ENCODE results near the gene PNMA8C. TPM values are rescaled to one million over a fixed set of nuclear protein-coding genes. Genes with fewer than 3 reads are reported as not detected.
"Not testable (repeated sequence)": the region's sequence is repeated elsewhere in the genome, so short reads cannot be mapped to it uniquely, and the experiment has no call there.

PNMA8C gene
- polyA plus RNA-seq, 1 donor = 1.2 TPM

DNA sequence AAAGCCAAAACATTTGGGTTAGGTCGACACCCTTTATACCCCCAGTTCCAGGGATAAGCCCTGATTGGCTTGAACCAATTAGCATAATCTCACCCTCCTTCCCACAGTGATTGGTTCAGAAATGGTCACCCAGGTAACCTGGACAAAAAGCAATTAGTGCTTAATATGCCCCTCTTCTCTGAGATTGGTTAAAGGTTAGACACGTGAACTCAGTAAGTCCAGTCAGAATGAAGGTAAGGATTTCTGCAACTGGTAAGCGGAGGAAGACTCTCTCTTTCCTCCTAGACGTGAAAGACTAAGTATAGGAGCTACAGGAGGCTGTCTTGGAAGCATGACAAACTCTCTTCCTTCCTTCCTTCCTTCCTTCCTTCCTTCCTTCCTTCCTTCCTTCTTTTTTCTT, 1.3 kb upstream of the PNMA8C start:
- H3K27me3 ChIP-seq (ENCODE audit: control insufficient read depth, insufficient read depth, low read length) = peaks cover 22% of the 10 kb centered on the region
- H3K9me3 ChIP-seq (ENCODE audit: control insufficient read depth, low read depth, low read length) = no peaks in the 10 kb centered on the region
- no peaks in the 10 kb centered on the region for H3K36me3 ChIP-seq (ENCODE audit: control insufficient read depth, insufficient read depth, low read length)
- WGBS (ENCODE audit: insufficient coverage, low lambda C conversion rate) = 80% methylated on average over 2 of the region's 4 CpGs
- no peak overlapping the region for H3K27ac ChIP-seq (ENCODE audit: low read length)
- DNase-seq = no peak
- H3K4me1 ChIP-seq (ENCODE audit: control insufficient read depth, insufficient read depth, low read length) = peaks cover 6% of the 10 kb centered on the region
- no peak overlapping the region for H3K4me3 ChIP-seq (ENCODE audit: low read length)

DNA sequence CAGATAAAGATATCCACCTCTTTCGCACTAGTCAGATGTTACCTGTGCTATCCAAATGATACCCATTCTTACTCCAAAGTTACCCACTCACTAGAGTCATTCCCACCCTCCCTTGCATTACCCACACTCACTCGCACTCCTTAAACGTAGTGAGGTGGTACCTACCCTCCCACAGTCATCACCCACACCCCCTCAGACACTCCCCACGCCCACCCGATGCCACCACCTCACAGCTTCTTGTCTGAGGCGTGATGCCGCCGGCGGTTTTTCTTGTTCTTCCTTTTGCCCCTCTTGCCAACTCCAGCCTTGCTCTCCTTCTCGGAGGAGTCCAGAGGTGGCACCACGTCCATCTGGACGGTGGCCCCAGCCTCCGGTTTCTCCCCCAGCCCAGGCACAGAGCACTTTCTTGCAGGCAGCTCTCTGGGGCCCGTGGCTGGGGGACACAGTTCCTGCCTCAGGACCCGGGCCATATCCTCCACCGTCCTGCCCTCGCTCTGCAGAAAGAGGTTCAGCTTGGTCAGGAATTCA, 1.2 kb downstream of the PNMA8C start:
- Histone ChIP-seq H3K4me3 (ENCODE audit: low read length) (no peak overlapping the region), H3K4me1 (ENCODE audit: control insufficient read depth, insufficient read depth, low read length) (peaks cover 6% of the 10 kb centered on the region), H3K9me3 (ENCODE audit: control insufficient read depth, low read depth, low read length) (no peaks in the 10 kb centered on the region), H3K36me3 (ENCODE audit: control insufficient read depth, insufficient read depth, low read length) (no peaks in the 10 kb centered on the region), H3K27ac (ENCODE audit: low read length) (no peak overlapping the region), H3K27me3 (ENCODE audit: control insufficient read depth, insufficient read depth, low read length) (peaks cover 22% of the 10 kb centered on the region)
- WGBS (ENCODE audit: insufficient coverage, low lambda C conversion rate) = 60% methylated on average over 2 of the region's 17 CpGs
- DNase-seq = no peak

DNA sequence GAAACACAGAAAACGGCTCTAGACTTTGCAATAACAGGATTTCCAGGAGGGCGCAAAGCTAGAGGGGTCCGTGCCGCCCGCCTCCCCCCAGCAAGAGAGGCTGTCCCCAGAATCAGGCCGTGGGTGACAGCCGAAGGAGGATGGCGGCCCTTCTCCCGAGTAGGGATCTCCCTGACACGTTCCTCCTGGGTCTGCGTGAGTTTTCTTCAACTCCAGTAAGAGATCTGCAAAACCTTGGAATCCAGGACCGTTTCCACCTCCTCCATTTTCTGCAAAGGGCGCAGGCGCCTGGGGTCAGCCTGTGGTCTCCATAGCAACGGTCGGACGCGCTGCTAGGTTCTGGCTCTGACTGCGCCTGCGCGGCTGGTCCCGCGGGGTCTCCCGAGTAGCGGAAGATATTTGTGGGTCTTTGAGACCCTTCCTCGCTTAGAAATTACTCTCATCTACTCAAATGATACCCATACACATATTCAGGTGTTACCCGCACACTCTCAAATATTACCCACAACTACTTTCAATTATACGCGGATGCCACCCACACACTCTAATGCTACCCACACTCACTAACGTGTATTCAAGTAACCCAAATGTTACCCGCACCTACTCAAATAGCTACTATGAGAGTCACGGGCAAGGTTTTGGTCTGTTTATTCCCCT, 2.1 kb downstream of the PNMA8C start:
- Histone ChIP-seq H3K4me1 (ENCODE audit: control insufficient read depth, insufficient read depth, low read length) (peaks cover 6% of the 10 kb centered on the region), H3K4me3 (ENCODE audit: low read length) (peak overlapping the region; percentile 74), H3K27me3 (ENCODE audit: control insufficient read depth, insufficient read depth, low read length) (peaks cover 22% of the 10 kb centered on the region), H3K36me3 (ENCODE audit: control insufficient read depth, insufficient read depth, low read length) (no peaks in the 10 kb centered on the region), H3K9me3 (ENCODE audit: control insufficient read depth, low read depth, low read length) (no peaks in the 10 kb centered on the region), H3K27ac (ENCODE audit: low read length) (peak overlapping the region; percentile 64)
- peak; percentile 75 to 82 for DNase-seq
- no CpG with 5 or more reads among the region's 32 CpGs for WGBS (ENCODE audit: insufficient coverage, low lambda C conversion rate)

DNA sequence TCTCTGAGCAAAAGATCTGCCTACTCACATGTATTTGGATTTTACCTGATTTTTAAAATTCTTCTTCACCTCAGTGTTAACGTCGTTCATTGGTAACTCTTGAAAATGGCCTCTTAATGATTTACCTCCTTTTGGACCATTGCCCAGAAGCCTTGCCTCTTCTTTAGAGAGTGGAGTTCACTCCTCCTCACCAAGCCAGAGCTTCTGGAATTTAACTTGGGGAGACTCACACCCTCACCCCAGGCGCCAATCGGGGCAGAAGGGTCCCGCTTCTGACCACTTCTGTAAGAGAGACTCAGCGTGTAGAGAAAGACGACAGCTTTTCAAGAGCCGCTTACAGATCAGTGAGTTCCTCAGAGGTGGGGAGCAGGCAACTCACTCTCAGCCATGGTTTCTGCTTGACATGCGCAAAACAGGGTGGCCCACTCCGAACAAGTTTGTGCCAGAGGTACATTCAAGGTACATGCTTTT, 2.7 kb downstream of the PNMA8C start:
- WGBS (ENCODE audit: insufficient coverage, low lambda C conversion rate) = 0% methylated on average over 2 of the region's 10 CpGs
- Histone ChIP-seq H3K27ac (ENCODE audit: low read length) (peak overlapping the region; percentile 64), H3K4me1 (ENCODE audit: control insufficient read depth, insufficient read depth, low read length) (peaks cover 6% of the 10 kb centered on the region), H3K27me3 (ENCODE audit: control insufficient read depth, insufficient read depth, low read length) (peaks cover 22% of the 10 kb centered on the region), H3K9me3 (ENCODE audit: control insufficient read depth, low read depth, low read length) (no peaks in the 10 kb centered on the region), H3K4me3 (ENCODE audit: low read length) (peak overlapping the region; percentile 74), H3K36me3 (ENCODE audit: control insufficient read depth, insufficient read depth, low read length) (no peaks in the 10 kb centered on the region)
- DNase-seq = peak in 1 of 2 donors; percentile 83

DNA sequence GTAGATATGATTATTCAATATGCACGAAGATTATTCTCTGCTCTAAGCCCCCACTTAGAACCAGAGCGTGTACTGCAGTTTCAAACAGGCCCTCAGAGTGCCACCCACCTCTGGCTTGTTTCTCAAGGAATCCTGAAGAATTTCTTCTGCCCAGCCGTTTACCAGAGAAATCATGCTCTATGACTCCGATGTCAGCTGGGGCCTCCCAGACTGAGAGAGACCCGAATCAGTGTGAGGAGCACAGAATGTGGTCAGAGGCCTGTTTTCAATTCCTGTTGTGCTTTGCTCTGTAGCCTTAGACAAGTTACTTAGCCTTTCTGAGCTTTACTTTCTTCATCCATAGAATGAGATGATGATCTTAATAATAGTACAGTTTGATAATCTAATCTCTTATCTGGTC, 5.5 kb downstream of the PNMA8C start:
- DNase-seq = no peak
- Histone ChIP-seq H3K27ac (ENCODE audit: low read length) (no peak overlapping the region), H3K4me1 (ENCODE audit: control insufficient read depth, insufficient read depth, low read length) (peaks cover 6% of the 10 kb centered on the region), H3K36me3 (ENCODE audit: control insufficient read depth, insufficient read depth, low read length) (no peaks in the 10 kb centered on the region), H3K9me3 (ENCODE audit: control insufficient read depth, low read depth, low read length) (no peaks in the 10 kb centered on the region), H3K4me3 (ENCODE audit: low read length) (no peak overlapping the region), H3K27me3 (ENCODE audit: control insufficient read depth, insufficient read depth, low read length) (peaks cover 9% of the 10 kb centered on the region)
- 90% methylated on average over 2 of the region's 5 CpGs for WGBS (ENCODE audit: insufficient coverage, low lambda C conversion rate)

DNA sequence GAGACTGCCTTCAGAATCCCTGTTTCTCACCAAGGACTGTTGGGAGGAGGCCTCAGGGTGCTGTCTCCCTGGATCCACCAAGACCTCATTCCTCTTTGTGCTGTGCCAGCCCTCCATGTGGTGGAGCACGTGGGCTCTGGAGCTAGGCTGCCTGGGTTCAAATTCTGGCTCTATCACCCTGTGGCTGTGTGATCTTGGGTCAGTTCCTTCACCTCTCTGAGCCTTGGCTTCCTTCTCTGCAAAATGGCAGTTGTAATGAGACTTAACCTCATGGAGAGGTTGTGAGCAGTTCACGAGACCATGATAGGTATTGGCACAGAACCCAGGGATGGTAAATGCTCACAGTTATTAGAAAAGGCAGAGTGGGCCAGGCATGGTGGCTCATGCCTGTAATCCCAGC, 6.4 kb downstream of the PNMA8C start:
- peaks cover 6% of the 10 kb centered on the region for H3K4me1 ChIP-seq (ENCODE audit: control insufficient read depth, insufficient read depth, low read length)
- no peak overlapping the region for H3K27ac ChIP-seq (ENCODE audit: low read length)
- H3K4me3 ChIP-seq (ENCODE audit: low read length) = no peak overlapping the region
- H3K9me3 ChIP-seq (ENCODE audit: control insufficient read depth, low read depth, low read length) = no peaks in the 10 kb centered on the region
- peaks cover under 1% of the 10 kb centered on the region for H3K27me3 ChIP-seq (ENCODE audit: control insufficient read depth, insufficient read depth, low read length)
- H3K36me3 ChIP-seq (ENCODE audit: control insufficient read depth, insufficient read depth, low read length) = no peaks in the 10 kb centered on the region
- DNase-seq = no peak
- no CpG with 5 or more reads among the region's 2 CpGs for WGBS (ENCODE audit: insufficient coverage, low lambda C conversion rate)

DNA sequence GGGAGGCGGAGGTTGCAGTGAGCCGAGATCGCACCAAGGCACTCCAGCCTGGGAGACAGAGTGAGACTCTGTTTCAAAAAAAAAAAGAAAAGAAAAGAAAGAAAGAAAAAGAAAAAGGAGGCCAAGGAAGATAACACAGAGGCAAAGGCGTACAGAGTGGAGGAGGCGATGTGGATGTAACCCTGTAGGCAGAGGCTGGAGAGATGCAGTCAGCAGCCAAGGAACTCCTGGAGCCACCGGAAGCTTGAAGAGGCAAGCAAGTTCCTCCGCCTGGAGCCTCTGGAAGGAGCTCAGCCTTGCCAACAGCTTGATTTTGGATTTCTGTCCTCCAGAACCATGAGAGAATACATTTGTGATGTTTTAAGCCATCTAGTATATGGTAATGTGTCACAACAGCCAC, 8.7 kb downstream of the PNMA8C start:
- Histone ChIP-seq H3K9me3 (ENCODE audit: control insufficient read depth, low read depth, low read length) (no peaks in the 10 kb centered on the region), H3K4me3 (ENCODE audit: low read length) (no peak overlapping the region), H3K27ac (ENCODE audit: low read length) (no peak overlapping the region), H3K4me1 (ENCODE audit: control insufficient read depth, insufficient read depth, low read length) (peaks cover 2% of the 10 kb centered on the region), H3K36me3 (ENCODE audit: control insufficient read depth, insufficient read depth, low read length) (no peaks in the 10 kb centered on the region), H3K27me3 (ENCODE audit: control insufficient read depth, insufficient read depth, low read length) (no peaks in the 10 kb centered on the region)
- 93% methylated on average over 5 of the region's 7 CpGs for WGBS (ENCODE audit: insufficient coverage, low lambda C conversion rate)
- no peak for DNase-seq

DNA sequence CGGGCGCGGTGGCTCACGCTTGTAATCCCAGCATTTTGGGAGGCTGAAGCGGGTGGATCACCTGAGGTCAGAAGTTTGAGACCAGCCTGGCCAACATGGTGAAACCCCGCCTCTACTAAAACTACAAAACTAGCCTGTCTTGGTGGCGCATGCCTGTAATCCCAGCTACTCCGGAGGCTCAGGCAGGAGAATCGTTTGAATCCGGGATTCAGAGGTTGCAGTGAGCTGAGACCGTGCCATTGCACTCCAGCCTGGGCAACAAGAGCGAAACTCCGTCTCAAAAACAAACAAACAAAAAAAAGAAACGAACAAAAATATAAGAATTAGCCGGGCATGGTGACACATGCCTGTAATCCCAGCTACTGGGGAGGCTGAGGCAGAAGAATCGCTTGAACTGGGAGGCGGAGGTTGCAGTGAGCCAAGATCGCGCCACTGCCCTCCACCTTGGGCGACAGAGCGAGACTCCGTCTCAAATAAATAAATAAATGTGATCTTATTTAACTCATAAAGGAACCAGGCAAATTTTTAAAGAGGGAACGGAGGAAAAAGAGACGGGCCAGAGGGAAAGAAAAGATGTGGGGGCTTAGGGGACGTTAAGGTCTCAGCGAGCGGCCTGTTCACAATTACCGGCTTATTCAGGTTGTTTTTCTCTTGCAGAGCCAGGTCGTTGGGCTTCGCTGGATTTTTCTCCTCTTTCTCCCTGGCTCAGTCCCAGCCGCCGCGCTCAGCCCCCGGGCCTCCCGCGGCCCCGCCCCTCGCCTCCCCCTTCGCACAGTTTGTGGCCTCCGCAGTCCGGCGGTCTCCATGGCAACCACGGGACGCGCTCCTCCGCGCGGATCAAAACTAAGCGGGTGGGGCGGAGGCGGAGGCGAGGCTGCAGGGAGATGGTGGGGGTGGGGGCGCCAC, 12.7 kb downstream of the PNMA8C start:
- Histone ChIP-seq H3K4me1 (ENCODE audit: control insufficient read depth, insufficient read depth, low read length) (peaks cover 17% of the 10 kb centered on the region), H3K4me3 (ENCODE audit: low read length) (peak overlapping the region; percentile 56), H3K27ac (ENCODE audit: low read length) (peak overlapping the region; percentile 83)
- 0% methylated on average over 2 of the region's 53 CpGs for WGBS (ENCODE audit: insufficient coverage, low lambda C conversion rate)
- not testable (repeated sequence) for H3K9me3 ChIP-seq (ENCODE audit: control insufficient read depth, low read depth, low read length); H3K36me3 ChIP-seq (ENCODE audit: control insufficient read depth, insufficient read depth, low read length); H3K27me3 ChIP-seq (ENCODE audit: control insufficient read depth, insufficient read depth, low read length)
- DNase-seq = peak; percentile 88 to 92

DNA sequence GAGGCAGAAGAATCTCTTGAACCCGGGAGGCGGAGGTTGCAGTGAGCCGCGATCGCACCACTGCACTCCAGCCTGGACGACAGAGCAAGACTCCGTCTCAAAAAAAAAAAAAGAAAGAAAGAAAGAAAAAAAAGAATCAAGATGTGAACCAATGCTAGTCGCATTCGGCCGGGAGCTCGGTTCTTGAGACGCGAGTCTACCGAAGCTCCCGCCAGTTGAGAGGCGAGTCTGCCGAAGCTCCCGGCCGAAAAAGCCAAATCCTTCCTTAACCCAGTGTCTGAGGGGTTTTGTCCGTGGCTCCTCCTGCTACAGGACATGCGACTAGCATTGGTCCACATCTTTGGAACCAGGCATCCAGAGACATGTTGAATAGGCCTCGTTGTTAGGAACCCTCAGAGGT, 13.8 kb downstream of the PNMA8C start:
- not testable (repeated sequence) for H3K27ac ChIP-seq (ENCODE audit: low read length); H3K9me3 ChIP-seq (ENCODE audit: control insufficient read depth, low read depth, low read length); DNase-seq; H3K4me3 ChIP-seq (ENCODE audit: low read length); H3K27me3 ChIP-seq (ENCODE audit: control insufficient read depth, insufficient read depth, low read length)
- H3K4me1 ChIP-seq (ENCODE audit: control insufficient read depth, insufficient read depth, low read length) = peaks cover 28% of the 10 kb centered on the region
- H3K36me3 ChIP-seq (ENCODE audit: control insufficient read depth, insufficient read depth, low read length) = peaks cover 13% of the 10 kb centered on the region
- WGBS (ENCODE audit: insufficient coverage, low lambda C conversion rate) = no CpG with 5 or more reads among the region's 22 CpGs

DNA sequence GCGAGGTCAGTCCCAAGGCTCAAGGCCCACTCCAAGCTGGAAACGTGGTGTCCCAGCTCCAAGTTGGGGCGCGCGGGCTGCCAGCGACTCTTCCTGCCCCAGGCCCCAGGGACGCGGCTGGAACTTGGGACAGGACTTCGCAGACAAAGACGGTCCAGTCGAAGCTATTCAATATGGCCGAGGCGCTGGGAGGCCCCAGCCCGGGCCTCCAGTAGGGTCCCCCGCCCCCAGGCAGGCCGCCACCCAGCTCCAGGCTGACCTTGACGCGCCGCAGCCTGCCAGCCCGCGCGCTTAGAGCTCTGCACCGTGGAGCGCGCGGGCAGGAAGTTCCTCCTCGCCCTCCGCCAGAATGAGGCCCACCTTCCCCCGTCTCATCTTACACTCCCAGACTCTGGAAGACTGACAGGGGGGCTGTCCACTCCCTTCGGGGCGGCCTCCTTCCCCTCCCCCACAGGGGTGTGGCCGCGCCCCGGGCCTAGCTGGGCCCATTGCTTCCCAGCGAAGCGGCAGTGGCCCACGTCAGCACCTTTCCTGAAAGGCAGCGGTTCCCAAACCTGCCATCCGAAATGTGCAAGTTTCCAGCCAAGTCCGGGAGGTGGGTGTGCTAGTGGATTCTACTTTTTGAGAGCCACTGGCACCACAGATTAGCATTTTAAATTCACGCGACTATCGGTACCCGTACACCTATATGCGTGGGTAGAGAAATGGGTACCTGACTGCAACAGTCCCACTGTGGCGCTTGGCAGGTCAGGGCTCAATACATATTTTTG, 15.3 kb downstream of the PNMA8C start, which contains the start of gene CCDC8:
Gene CCDC8 (minus strand): TSS at position 303 of the 770 bp plus-strand sequence. CDS start 754 bp downstream, outside the sequence.
- peak within 1 kb of the TSS; percentile 72 for H3K4me3 ChIP-seq (ENCODE audit: low read length)
- WGBS (ENCODE audit: insufficient coverage, low lambda C conversion rate) = no CpG with 5 or more reads among the region's 46 CpGs
- peak; percentile 96 to 98 for DNase-seq
- no peaks in the 10 kb centered on the region for H3K27me3 ChIP-seq (ENCODE audit: control insufficient read depth, insufficient read depth, low read length)
- H3K27ac ChIP-seq (ENCODE audit: low read length) = peak within 1 kb of the TSS; percentile 89
- peaks cover 13% of the 10 kb centered on the region for H3K36me3 ChIP-seq (ENCODE audit: control insufficient read depth, insufficient read depth, low read length)
- H3K9me3 ChIP-seq (ENCODE audit: control insufficient read depth, low read depth, low read length) = no peaks in the 10 kb centered on the region
- H3K4me1 ChIP-seq (ENCODE audit: control insufficient read depth, insufficient read depth, low read length) = peaks cover 38% of the 10 kb centered on the region

All from large intestine (tissue), 3 donors.